ENCODE results near the gene GYG2.

GYG2 gene

DNA sequence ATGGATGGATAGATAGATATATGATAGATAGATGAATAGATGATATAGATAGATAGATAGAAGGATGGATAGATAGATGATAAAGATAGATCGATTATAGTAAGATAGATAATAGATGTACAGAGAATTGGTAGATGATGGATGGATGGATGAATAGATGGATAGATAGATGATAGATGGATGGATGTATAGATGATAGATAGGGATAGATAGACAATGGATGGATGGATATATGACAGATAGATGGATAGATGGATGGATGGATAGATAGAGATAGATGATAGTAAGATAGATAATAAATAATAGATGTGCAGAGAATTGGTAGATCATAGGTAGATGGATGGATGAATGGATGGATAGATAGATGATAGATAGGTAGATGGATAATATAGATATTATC lies 12.2 kb downstream of the GYG2 start:
- Histone ChIP-seq H3K9me3 (ENCODE audit: severe bottlenecking) (no peaks in the 10 kb centered on the region), H3K4me3 (ENCODE audit: severe bottlenecking) (no peak overlapping the region), H3K27ac (ENCODE audit: poor library complexity, severe bottlenecking) (no peak overlapping the region), H3K4me1 (ENCODE audit: insufficient read depth, poor library complexity, severe bottlenecking) (no peaks in the 10 kb centered on the region), H3K36me3 (ENCODE audit: low read depth) (no peaks in the 10 kb centered on the region), H3K27me3 (ENCODE audit: insufficient read depth, poor library complexity, severe bottlenecking) (no peaks in the 10 kb centered on the region)
- TF ChIP-seq, protein P1, sequence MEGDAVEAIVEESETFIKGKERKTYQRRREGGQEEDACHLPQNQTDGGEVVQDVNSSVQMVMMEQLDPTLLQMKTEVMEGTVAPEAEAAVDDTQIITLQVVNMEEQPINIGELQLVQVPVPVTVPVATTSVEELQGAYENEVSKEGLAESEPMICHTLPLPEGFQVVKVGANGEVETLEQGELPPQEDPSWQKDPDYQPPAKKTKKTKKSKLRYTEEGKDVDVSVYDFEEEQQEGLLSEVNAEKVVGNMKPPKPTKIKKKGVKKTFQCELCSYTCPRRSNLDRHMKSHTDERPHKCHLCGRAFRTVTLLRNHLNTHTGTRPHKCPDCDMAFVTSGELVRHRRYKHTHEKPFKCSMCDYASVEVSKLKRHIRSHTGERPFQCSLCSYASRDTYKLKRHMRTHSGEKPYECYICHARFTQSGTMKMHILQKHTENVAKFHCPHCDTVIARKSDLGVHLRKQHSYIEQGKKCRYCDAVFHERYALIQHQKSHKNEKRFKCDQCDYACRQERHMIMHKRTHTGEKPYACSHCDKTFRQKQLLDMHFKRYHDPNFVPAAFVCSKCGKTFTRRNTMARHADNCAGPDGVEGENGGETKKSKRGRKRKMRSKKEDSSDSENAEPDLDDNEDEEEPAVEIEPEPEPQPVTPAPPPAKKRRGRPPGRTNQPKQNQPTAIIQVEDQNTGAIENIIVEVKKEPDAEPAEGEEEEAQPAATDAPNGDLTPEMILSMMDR (IDR thresholded peaks at IDR 0.05; ENCODE audit: poor library complexity, severe bottlenecking), result no peak
- DNase-seq (ENCODE audit: low spot score) (no peak), ATAC-seq (ENCODE audit: low read depth) (no peak)

DNA sequence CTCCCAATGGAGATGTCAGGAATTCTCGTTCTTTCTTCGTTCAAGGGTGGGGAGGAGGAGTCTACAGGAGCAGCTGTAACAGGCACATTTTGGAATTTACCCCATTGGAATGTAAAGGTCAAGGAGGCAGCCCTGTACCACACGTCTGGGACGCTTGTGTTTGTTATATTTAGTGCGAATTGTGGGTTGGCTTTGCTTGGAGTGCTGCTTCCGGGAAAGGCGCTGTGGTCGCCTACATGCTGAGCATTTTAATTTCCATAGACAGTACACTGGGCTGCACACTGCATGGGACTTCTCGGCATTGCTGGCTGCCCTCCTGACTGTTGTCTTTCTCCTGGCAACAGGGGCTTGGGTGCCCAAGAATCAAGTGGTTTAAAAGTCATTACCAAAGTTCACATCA lies 12.8 kb downstream of the GYG2 start:
- H3K4me1 ChIP-seq (ENCODE audit: insufficient read depth, poor library complexity, severe bottlenecking), result no peaks in the 10 kb centered on the region
- DNase-seq (ENCODE audit: low spot score) (no peak), ATAC-seq (ENCODE audit: low read depth) (no peak)
- no peak overlapping the region for H3K4me3 ChIP-seq (ENCODE audit: severe bottlenecking)
- TF ChIP-seq, protein P1 (IDR thresholded peaks at IDR 0.05; ENCODE audit: poor library complexity, severe bottlenecking), result no peak
- H3K36me3 ChIP-seq (ENCODE audit: low read depth), result no peaks in the 10 kb centered on the region
- H3K27me3 ChIP-seq (ENCODE audit: insufficient read depth, poor library complexity, severe bottlenecking), result no peaks in the 10 kb centered on the region
- no peaks in the 10 kb centered on the region for H3K9me3 ChIP-seq (ENCODE audit: severe bottlenecking)
- H3K27ac ChIP-seq (ENCODE audit: poor library complexity, severe bottlenecking), result no peak overlapping the region

DNA sequence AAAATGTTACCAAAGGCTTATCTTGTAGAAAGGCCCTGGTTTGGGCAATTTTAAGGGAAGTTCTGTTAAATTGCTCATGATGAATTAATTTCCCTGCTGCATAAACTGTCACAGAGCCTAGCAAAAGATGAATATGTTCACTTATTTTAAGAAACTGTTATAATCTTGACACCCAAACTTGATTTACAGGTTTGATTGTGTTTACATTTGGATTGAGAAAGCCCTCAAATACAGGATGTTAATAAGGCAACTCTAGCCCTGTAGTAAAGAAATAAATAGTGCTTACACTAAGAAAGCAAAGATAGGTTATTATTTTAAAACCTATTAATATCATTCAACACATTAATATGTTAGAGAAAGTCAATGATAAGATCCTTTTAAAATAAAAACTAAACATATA lies 18.3 kb downstream of the GYG2 start:
- no peak for DNase-seq (ENCODE audit: low spot score)
- no peaks in the 10 kb centered on the region for H3K27me3 ChIP-seq (ENCODE audit: insufficient read depth, poor library complexity, severe bottlenecking)
- no peaks in the 10 kb centered on the region for H3K36me3 ChIP-seq (ENCODE audit: low read depth)
- ATAC-seq (ENCODE audit: low read depth), result no peak
- H3K4me3 ChIP-seq (ENCODE audit: severe bottlenecking), result no peak overlapping the region
- no peak overlapping the region for H3K27ac ChIP-seq (ENCODE audit: poor library complexity, severe bottlenecking)
- TF ChIP-seq, protein P1 (IDR thresholded peaks at IDR 0.05; ENCODE audit: poor library complexity, severe bottlenecking), result no peak
- H3K4me1 ChIP-seq (ENCODE audit: insufficient read depth, poor library complexity, severe bottlenecking), result no peaks in the 10 kb centered on the region
- no peaks in the 10 kb centered on the region for H3K9me3 ChIP-seq (ENCODE audit: severe bottlenecking)

DNA sequence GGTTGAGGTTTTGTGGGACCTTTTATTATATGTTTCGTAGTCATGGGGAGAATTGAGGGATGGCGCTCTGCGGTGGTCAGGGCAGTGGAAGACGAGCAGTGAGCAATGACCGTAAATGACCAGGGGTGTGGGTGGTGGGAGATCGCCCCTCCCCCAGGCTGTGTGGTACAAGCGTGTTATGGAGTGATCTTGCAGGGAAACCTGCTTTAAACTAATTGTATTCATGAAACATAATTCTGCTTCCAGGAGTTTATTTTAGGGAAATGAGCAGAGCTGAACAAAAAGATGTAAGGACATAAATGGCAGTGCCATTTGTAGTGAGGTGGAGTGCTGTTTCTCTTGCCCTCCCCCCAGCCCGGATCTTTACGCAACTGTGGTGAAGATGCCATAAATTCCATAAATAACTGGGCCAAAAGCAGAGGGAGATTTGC lies 20.2 kb downstream of the GYG2 start:
- H3K27ac ChIP-seq (ENCODE audit: poor library complexity, severe bottlenecking), result no peak overlapping the region
- H3K4me3 ChIP-seq (ENCODE audit: severe bottlenecking), result no peak overlapping the region
- no peaks in the 10 kb centered on the region for H3K4me1 ChIP-seq (ENCODE audit: insufficient read depth, poor library complexity, severe bottlenecking)
- no peaks in the 10 kb centered on the region for H3K9me3 ChIP-seq (ENCODE audit: severe bottlenecking)
- ATAC-seq (ENCODE audit: low read depth), result no peak
- no peak for DNase-seq (ENCODE audit: low spot score)
- H3K27me3 ChIP-seq (ENCODE audit: insufficient read depth, poor library complexity, severe bottlenecking), result no peaks in the 10 kb centered on the region
- H3K36me3 ChIP-seq (ENCODE audit: low read depth), result no peaks in the 10 kb centered on the region
- TF ChIP-seq, protein P1 (IDR thresholded peaks at IDR 0.05; ENCODE audit: poor library complexity, severe bottlenecking), result no peak

DNA sequence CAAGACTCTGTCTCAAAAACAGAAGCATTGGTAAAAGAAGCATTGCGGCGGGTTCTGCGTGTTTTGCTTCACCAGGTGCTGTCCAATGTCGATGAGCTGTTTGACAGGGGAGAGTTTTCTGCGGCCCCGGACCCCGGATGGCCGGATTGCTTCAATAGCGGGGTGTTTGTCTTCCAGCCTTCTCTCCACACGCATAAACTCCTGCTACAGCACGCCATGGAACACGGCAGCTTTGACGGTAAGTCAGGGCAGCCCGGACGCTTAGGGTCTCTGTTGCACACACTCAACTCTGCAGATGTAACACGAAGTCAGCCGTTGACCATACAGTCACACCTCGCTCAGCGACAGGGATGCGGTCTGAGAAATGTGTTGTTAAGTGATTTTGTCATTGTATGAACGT lies 26.2 kb downstream of the GYG2 start:
- DNase-seq (ENCODE audit: low spot score) (no peak), ATAC-seq (ENCODE audit: low read depth) (no peak)
- H3K4me1 ChIP-seq (ENCODE audit: insufficient read depth, poor library complexity, severe bottlenecking), result no peaks in the 10 kb centered on the region
- H3K9me3 ChIP-seq (ENCODE audit: severe bottlenecking), result no peaks in the 10 kb centered on the region
- H3K27ac ChIP-seq (ENCODE audit: poor library complexity, severe bottlenecking), result no peak overlapping the region
- no peak overlapping the region for H3K4me3 ChIP-seq (ENCODE audit: severe bottlenecking)
- TF ChIP-seq, protein P1 (IDR thresholded peaks at IDR 0.05; ENCODE audit: poor library complexity, severe bottlenecking), result no peak
- H3K27me3 ChIP-seq (ENCODE audit: insufficient read depth, poor library complexity, severe bottlenecking), result no peaks in the 10 kb centered on the region
- H3K36me3 ChIP-seq (ENCODE audit: low read depth), result no peaks in the 10 kb centered on the region
